Kidney tubule cell (primary cell): ENCODE measurements around the gene DMD.

Experiments
- DNase-seq: peaks from one replicate; pipeline ENCODE4 v3.0.0-alpha.2; 2018; ENCODE audit warnings: low spot score

The DMD gene

GRCh38 chrX:31178769-31179125 is 2032.6 kb downstream of the DMD start:
- DNase-seq: no peak

DNA sequence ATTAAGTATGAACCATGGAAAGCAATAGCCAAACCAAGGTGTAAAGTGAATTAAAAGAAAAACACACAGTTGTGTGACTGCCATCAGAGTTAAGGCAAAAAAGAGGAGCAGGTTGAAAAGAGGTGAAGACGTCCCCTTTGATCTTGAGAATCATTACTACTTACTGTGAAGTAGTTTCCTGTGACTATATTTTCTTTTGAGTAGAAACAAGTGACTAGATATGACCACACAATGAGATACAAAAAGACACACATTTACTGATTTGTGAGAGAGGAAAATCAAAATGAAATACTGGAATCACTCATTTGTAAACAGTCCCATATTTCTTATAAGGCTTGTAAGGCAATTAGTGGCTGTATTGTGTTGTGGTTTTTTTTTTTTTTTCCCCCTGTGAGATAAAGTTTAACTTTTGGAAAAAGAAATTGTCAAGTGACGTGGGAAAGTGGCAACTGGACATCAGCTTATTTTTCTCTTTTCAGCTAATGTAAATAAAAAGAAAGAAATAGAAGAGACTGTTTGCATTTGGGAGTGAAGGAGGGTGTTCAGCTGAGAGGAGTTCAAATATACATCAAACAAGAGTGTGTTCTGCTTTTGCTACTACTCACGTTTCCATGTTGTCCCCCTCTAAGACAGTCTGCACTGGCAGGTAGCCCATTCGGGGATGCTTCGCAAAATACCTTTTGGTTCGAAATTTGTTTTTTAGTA is 2033.1 kb downstream of the DMD start:
- no peak for DNase-seq

- no peak for DNase-seq
These were observed 2040.6 kb downstream of the DMD start for GRCh38 chrX:31170792-31171191.

GRCh38 chrX:31168551-31168950 is 2042.8 kb downstream of the DMD start:
- DNase-seq: no peak

GRCh38 chrX:31166832-31167231 is 2044.5 kb downstream of the DMD start:
- DNase-seq: no peak

DNA sequence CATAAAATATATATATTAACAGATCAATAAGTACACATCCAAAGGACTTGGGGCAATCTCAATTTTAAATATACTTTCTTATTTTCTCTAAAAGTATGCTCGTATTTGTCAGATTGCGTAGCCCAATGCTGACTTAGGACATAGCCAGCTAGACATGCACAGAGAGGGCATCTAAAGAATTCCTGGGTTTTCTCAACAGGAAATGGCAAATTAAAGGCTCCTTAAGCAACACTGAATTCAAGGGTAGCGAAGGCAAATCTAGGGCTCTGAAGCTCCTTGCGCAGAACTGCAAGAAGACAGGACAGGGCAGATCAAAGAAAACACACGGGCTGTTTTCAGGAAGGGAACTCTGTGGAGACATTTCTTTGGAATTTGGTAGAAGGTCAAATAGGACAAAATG is 2044.9 kb downstream of the DMD start:
- DNase-seq: no peak

- DNase-seq: no peak
These were observed 2045.9 kb downstream of the DMD start for GRCh38 chrX:31165241-31166035.

- DNase-seq: no peak
These were observed 2056.4 kb downstream of the DMD start for GRCh38 chrX:31154946-31155345.

GRCh38 chrX:31153475-31154047 is 2057.8 kb downstream of the DMD start:
- DNase-seq: no peak

GRCh38 chrX:31147175-31147574 is 2064.2 kb downstream of the DMD start:
- DNase-seq: no peak

DNA sequence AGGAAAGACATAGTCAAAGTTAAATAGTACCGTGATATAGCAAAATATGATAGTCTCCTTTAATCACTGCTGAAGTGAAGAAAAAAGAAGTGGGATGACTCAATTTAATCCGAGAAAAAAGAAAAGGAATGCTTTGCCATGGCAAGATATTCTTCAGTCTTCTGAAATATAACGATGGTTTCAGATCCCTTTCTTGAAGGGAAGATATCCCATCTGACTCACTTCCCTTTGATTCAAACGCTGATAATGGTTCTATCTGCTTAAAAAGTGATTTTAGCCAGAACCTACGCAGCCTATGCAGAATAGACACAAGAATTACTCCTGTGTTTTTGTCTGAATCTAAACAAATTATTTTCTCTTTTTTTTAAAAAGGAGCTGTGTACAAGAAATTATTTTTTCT is 2071.4 kb downstream of the DMD start:
- DNase-seq: no peak

- no peak for DNase-seq
These were observed 2073.2 kb downstream of the DMD start for GRCh38 chrX:31138124-31138523.

DNA sequence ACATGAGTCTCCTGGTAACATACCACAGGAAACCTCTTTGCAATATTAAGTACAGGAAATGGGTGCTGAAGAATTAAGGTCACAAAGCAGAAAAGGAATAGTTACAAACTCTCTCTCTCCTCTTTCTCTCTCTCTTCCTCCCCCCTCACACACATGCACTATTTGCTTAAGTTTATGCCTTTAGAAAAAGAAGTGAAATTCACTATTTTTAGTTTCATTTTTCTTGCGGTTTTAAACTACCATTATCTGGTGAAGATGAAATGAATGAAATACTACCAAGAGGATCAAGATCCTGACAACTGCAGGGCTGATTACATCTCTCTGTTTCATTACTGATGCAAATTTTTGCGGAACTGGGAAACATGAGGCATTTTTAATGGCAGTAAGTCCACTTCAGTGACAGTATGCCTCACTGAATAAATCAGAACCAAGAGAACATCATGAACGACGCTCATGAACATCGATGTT is 2075.2 kb downstream of the DMD start:
- DNase-seq: no peak

DNA sequence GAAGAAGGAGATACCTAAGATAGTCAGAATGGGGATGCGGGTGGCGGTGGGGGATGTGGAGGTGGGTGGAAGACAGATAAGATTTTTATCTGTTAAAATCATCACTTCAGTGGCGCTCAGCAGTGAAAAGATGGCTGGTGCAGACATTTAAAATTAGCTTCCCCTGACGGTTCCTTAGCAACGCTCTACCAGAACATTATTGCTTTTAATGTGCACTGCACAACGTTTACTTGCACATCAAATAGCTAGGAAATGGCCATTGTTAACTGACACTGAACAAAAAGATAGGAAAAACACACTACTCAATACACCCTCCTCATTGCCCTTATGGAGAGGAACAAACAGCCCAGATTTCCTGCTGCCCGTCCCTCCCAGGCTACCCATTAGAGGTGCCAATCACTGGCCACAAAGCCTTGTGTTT is 2078.5 kb downstream of the DMD start:
- DNase-seq: no peak

- no peak for DNase-seq
These were observed 2080.7 kb downstream of the DMD start for GRCh38 chrX:31130457-31131220.

DNA sequence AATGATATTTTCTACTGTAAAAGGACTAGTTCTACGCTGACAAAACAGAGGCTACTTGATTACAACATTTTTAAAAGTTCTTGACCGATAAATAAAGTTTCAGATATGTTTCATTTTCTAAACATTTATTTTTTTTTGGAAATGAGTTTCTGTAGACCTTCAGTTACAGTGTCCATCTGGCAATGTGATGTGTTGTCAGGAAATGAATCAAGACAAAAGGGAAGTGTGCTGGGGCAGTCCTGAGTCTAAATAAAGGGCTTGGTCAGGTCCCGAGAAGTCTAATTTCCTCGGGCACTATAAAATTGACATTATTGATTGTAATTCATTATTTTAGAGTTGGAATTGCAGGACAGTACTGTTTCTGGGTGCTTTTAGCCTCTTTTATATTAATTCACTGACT is 2082.5 kb downstream of the DMD start:
- DNase-seq: no peak

DNA sequence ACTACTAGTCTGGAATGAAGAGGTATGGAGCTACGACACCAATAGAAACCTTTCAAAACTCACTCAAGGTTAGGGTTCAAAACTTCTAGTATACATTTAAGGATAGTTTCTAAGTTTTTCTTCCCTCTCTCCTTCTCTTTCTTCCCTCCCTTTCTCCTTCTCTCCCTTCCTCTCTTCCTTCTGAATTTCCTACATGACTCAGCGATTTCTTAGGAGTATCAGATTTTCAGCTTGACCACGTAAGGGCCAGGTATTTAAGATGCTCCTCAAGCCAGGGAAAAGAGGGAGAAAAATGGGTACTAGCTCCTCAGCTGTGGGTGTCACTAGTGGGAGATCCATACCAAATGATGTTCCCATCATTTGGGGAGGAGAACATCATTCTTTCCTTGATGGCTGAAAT is 2083.6 kb downstream of the DMD start:
- no peak for DNase-seq

DNA sequence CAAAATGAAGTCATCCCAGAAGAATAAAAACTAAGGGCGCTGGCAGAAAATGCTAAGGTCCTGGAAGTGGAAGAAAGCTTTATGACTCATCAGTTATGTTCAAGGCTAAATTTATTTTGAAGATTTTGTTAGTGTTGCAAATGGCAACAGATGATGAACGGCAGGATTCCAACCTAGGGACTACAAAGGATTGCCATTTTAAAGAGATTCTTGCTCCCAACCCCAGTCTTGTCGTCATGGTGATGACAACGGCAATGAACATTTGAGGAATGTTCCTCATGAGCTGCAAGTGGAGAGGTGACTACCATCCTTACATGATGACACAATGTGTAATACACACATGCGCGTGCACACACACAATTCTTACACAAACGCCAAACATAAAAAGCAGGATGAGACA is 2085.1 kb downstream of the DMD start:
- peak; percentile 7 for DNase-seq

DNA sequence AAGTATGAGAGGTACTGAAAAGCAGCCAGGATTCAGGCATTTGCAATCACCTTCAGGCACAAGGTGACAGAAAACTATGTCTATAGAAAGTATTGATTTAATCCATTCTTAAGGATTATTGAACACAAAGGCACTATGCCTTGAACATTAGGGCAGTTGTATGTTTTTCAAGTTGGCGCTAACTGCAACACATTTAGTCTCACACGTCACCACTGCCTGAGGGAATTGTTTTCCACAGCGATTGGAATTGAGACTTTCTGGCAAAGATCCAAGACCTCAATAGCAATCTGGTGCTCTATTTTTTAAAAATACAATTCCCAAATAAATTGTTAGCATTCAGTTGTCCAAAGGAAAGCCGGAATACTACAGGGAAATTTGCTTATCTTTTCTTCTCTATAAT is 2086.8 kb downstream of the DMD start:
- no peak for DNase-seq

GRCh38 chrX:31123335-31123734 is 2088.0 kb downstream of the DMD start:
- DNase-seq: no peak

GRCh38 chrX:31117266-31117665 is 2094.1 kb downstream of the DMD start:
- DNase-seq: no peak

DNA sequence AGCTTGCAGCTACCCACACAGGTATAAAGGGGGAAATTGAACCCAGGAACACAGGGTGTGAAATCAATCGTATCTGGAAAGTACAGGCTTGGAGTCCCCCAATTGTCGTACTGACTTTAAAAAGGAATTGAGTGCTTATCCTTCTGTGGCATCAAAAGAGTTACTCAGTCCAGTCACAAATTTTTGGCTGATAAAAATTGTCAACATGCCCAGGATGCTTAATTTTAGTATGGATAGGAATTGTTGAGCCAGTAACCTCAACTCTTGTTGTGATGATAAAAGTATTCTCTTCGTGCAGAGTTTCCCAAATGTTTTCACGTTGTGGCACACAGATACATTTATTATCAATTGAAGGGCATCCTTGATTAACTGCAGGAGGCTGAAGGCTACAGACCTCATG is 2096.0 kb downstream of the DMD start:
- DNase-seq: no peak

DNA sequence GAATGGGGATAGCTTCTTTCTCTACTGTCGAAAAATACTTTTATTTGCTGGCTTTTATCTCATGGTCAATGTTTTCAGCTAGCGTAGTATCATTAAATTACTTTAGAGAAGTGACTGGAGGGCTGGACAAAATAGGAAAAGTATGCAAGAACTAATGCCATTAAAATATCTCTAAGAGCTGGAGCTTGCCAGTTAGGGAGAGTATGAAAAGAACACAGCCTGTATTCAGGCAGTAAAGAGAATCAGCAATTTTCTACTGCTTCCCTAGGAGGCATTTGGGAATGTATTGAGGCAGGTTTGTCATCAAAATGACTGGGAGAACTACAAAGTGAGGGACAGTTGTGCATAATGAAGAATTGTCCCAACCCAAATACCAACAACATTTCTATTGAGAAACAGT is 2096.5 kb downstream of the DMD start:
- DNase-seq: no peak
